Measurements from ENCODE around the gene SAXO1.
"Not testable (repeated sequence)": the region's sequence is repeated elsewhere in the genome, so short reads cannot be mapped to it uniquely, and the experiment has no call there.

SAXO1 gene

GRCh38 chr9:19000133-19000532 lies 32.9 kb downstream of the SAXO1 start:
- in situ Hi-C loops (cut with MboI; ENCODE audit: low sequenced_read_pairs): no loop called here

- in situ Hi-C loops (cut with MboI; ENCODE audit: low sequenced_read_pairs): no loop called here
Observed at GRCh38 chr9:18999173-18999785, 33.7 kb downstream of the SAXO1 start.

GRCh38 chr9:18997151-18997550 lies 35.9 kb downstream of the SAXO1 start:
- in situ Hi-C loops (cut with MboI; ENCODE audit: low sequenced_read_pairs): no loop called here

GRCh38 chr9:18996211-18996610 lies 36.8 kb downstream of the SAXO1 start:
- in situ Hi-C loops (cut with MboI; ENCODE audit: low sequenced_read_pairs): no loop called here

- in situ Hi-C loops (cut with MboI; ENCODE audit: low sequenced_read_pairs): no loop called here
Observed at GRCh38 chr9:18994263-18994916, 38.6 kb downstream of the SAXO1 start.

GRCh38 chr9:18991197-18991596 lies 41.8 kb downstream of the SAXO1 start:
- in situ Hi-C loops (cut with MboI; ENCODE audit: low sequenced_read_pairs): not testable (repeated sequence)

GRCh38 chr9:18990494-18990893 lies 42.5 kb downstream of the SAXO1 start:
- in situ Hi-C loops (cut with MboI; ENCODE audit: low sequenced_read_pairs): no loop called here

- in situ Hi-C loops (cut with MboI; ENCODE audit: low sequenced_read_pairs): no loop called here
Observed at GRCh38 chr9:18989865-18990264, 43.1 kb downstream of the SAXO1 start.

- in situ Hi-C loops (cut with MboI; ENCODE audit: low sequenced_read_pairs): no loop called here
Observed at GRCh38 chr9:18989097-18989496, 43.9 kb downstream of the SAXO1 start.

- in situ Hi-C loops (cut with MboI; ENCODE audit: low sequenced_read_pairs): no loop called here
Observed at GRCh38 chr9:18988003-18988402, 45.0 kb downstream of the SAXO1 start.

GRCh38 chr9:18985996-18986395 lies 47.0 kb downstream of the SAXO1 start:
- in situ Hi-C loops (cut with MboI; ENCODE audit: low sequenced_read_pairs): no loop called here

GRCh38 chr9:18985464-18985951 lies 47.5 kb downstream of the SAXO1 start:
- in situ Hi-C loops (cut with MboI; ENCODE audit: low sequenced_read_pairs): no loop called here

- in situ Hi-C loops (cut with MboI; ENCODE audit: low sequenced_read_pairs): no loop called here
Observed at GRCh38 chr9:18982262-18982620, 50.8 kb downstream of the SAXO1 start.

- in situ Hi-C loops (cut with MboI; ENCODE audit: low sequenced_read_pairs): no loop called here
Observed at GRCh38 chr9:18981476-18982261, 51.3 kb downstream of the SAXO1 start.

GRCh38 chr9:18980189-18980588 lies 52.8 kb downstream of the SAXO1 start:
- in situ Hi-C loops (cut with MboI; ENCODE audit: low sequenced_read_pairs): no loop called here

- in situ Hi-C loops (cut with MboI; ENCODE audit: low sequenced_read_pairs): no loop called here
Observed at GRCh38 chr9:18979367-18979766, 53.6 kb downstream of the SAXO1 start.

- in situ Hi-C loops (cut with MboI; ENCODE audit: low sequenced_read_pairs): no loop called here
Observed at GRCh38 chr9:18978188-18978587, 54.8 kb downstream of the SAXO1 start.

GRCh38 chr9:18976709-18977531 lies 56.1 kb downstream of the SAXO1 start:
- in situ Hi-C loops (cut with MboI; ENCODE audit: low sequenced_read_pairs): no loop called here

GRCh38 chr9:18976221-18976708 lies 56.7 kb downstream of the SAXO1 start:
- in situ Hi-C loops (cut with MboI; ENCODE audit: low sequenced_read_pairs): no loop called here

GRCh38 chr9:18973348-18973747 lies 59.7 kb downstream of the SAXO1 start:
- in situ Hi-C loops (cut with MboI; ENCODE audit: low sequenced_read_pairs): no loop called here

- in situ Hi-C loops (cut with MboI; ENCODE audit: low sequenced_read_pairs): no loop called here
Observed at GRCh38 chr9:18972675-18973074, 60.3 kb downstream of the SAXO1 start.

Data from HL-60/S4 (cell line).